GM19023 (cell line): ENCODE data around the gene LTBR.

Experiments
- ATAC-seq: cut with Tn5 transposase; IDR thresholded peaks from one replicate; pipeline ENCODE4 v1.9.1; 2021; ENCODE audit warnings: mild to moderate bottlenecking, moderate library complexity; ENCODE audit not compliant: unreplicated experiment

LTBR gene

GRCh38 chr12:6346235-6346832 is 37.6 kb upstream of the LTBR start:
- no peak for ATAC-seq

- no peak for ATAC-seq
Measured at GRCh38 chr12:6346942-6347341, 37.0 kb upstream of the LTBR start.

GRCh38 chr12:6347367-6348338 is 36.3 kb upstream of the LTBR start:
- ATAC-seq = no peak

GRCh38 chr12:6351622-6352021 is 32.3 kb upstream of the LTBR start:
- no peak for ATAC-seq

GRCh38 chr12:6352193-6353173 is 31.5 kb upstream of the LTBR start:
- no peak for ATAC-seq

GRCh38 chr12:6354495-6355393 is 29.2 kb upstream of the LTBR start:
- ATAC-seq = no peak

GRCh38 chr12:6355491-6356373 is 28.2 kb upstream of the LTBR start:
- no peak for ATAC-seq

GRCh38 chr12:6356374-6356820 is 27.6 kb upstream of the LTBR start:
- no peak for ATAC-seq

GRCh38 chr12:6358881-6359280 is 25.1 kb upstream of the LTBR start:
- ATAC-seq = no peak

GRCh38 chr12:6360080-6360571 is 23.8 kb upstream of the LTBR start:
- no peak for ATAC-seq

GRCh38 chr12:6360578-6361490 is 23.1 kb upstream of the LTBR start:
- no peak for ATAC-seq

GRCh38 chr12:6361834-6362233 is 22.1 kb upstream of the LTBR start:
- no peak for ATAC-seq

- no peak for ATAC-seq
Measured at GRCh38 chr12:6362403-6362802, 21.6 kb upstream of the LTBR start.

- ATAC-seq = no peak
Measured at GRCh38 chr12:6363010-6363329, 21.0 kb upstream of the LTBR start.

- no peak for ATAC-seq
Measured at GRCh38 chr12:6363330-6364043, 20.5 kb upstream of the LTBR start.

GRCh38 chr12:6364044-6364374 is 20.0 kb upstream of the LTBR start:
- no peak for ATAC-seq
